ENCODE measurements around the gene CACNA1B. TPM values are rescaled to one million over a fixed set of nuclear protein-coding genes. Genes with fewer than 3 reads are reported as not detected.

CACNA1B gene
- total RNA-seq, 1 experiment from 2014 or later, result 1.7 TPM

GRCh38 chr9:138020120-138020794 is 142.7 kb downstream of the CACNA1B start:
- Histone ChIP-seq H3K9ac (ENCODE audit: low read length) (no peak overlapping the region), H3K9me2 (ENCODE audit: insufficient read depth) (no peaks in the 10 kb centered on the region), H3K27me3 (ENCODE audit: insufficient read depth, low read length) (no peaks in the 10 kb centered on the region), H2AFZ (ENCODE audit: low read depth, low read length, poor library complexity, severe bottlenecking) (no peak overlapping the region), H3K4me2 (ENCODE audit: low read length) (no peak overlapping the region), H3K79me2 (ENCODE audit: insufficient read depth, low read length) (no peaks in the 10 kb centered on the region), H4K20me1 (ENCODE audit: insufficient read depth) (no peaks in the 10 kb centered on the region), H3K9me3 (ENCODE audit: control insufficient read depth in 1 of 2, insufficient read depth in 1 of 2, low read depth in 1 of 2, low read length in 2 of 2) (no peaks in the 10 kb centered on the region), H3K27ac (ENCODE audit: low read depth, low read length) (no peak overlapping the region), H3K4me1 (ENCODE audit: control insufficient read depth in 1 of 2, insufficient read depth in 2 of 2, low read length in 2 of 2) (peaks cover 0 to 9% of the 10 kb centered on the region in 2 experiments; a peak in 1 of 4 replicates), H3K36me3 (ENCODE audit: control insufficient read depth in 1 of 2, insufficient read depth in 2 of 2, low read length in 2 of 2) (no peaks in the 10 kb centered on the region), H3K4me3 (replicated peaks in 1 of 2; ENCODE audit: low read depth in 1 of 2, low read length in 2 of 2) (no peak overlapping the region)
- intact Hi-C loops (cut with micrococcal nuclease), result loop anchor here (5.0 kb wide), 1 partner anchor 348 kb away; no protein-coding TSS in a partner anchor
- TF ChIP-seq SRF (IDR thresholded peaks at IDR 0.05; ENCODE audit: low read depth) (no peak), CTCF (IDR thresholded peaks at IDR 0.05 in 2 of 3, conservative IDR thresholded peaks at IDR 0.05 in 1 of 3; ENCODE audit: borderline replicate concordance in 1 of 3, insufficient read depth in 1 of 3, low read depth in 2 of 3, low read length in 2 of 3) (no peak), CEBPB (IDR thresholded peaks at IDR 0.05; ENCODE audit: low read depth) (no peak), POLR2A (IDR thresholded peaks at IDR 0.05; ENCODE audit: borderline replicate concordance, extremely low read depth, insufficient read depth, insufficient read length) (no peak), REST (IDR thresholded peaks at IDR 0.05; ENCODE audit: low read depth) (no peak), ELF1 (IDR thresholded peaks at IDR 0.05; ENCODE audit: borderline replicate concordance, low read depth) (no peak), FOSL1 (IDR thresholded peaks at IDR 0.05; ENCODE audit: low read depth) (no peak), RAD21 (IDR thresholded peaks at IDR 0.05; ENCODE audit: low read depth) (no peak), POLR2AphosphoS5 (IDR thresholded peaks at IDR 0.05; ENCODE audit: low read depth, low read length) (no peak), SP1 (IDR thresholded peaks at IDR 0.05; ENCODE audit: low read depth) (no peak)
- no TSS peak for BruUV-seq (replicated peaks)
- RAD21 ChIA-PET (ENCODE audit: low non-redundant PET in 1 of 2, low total read pairs in 2 of 2, uncharacterized antibody in 2 of 2, unreplicated experiment in 2 of 2), result no interaction called here
- CTCF ChIA-PET, result no interaction called here
- POLR2A ChIA-PET, result no interaction called here
- ATAC-seq (no peak), DNase-seq (ENCODE audit: low read depth, low spot score) (no peak)
